Measurements from ENCODE around the gene FFAR3.
"Not testable (repeated sequence)": the region's sequence is repeated elsewhere in the genome, so short reads cannot be mapped to it uniquely, and the experiment has no call there.

The FFAR3 gene

GRCh38 chr19:35350591-35350990, 7.7 kb upstream of the FFAR3 start:
- no peak for DNase-seq (ENCODE audit: low read depth)

DNA sequence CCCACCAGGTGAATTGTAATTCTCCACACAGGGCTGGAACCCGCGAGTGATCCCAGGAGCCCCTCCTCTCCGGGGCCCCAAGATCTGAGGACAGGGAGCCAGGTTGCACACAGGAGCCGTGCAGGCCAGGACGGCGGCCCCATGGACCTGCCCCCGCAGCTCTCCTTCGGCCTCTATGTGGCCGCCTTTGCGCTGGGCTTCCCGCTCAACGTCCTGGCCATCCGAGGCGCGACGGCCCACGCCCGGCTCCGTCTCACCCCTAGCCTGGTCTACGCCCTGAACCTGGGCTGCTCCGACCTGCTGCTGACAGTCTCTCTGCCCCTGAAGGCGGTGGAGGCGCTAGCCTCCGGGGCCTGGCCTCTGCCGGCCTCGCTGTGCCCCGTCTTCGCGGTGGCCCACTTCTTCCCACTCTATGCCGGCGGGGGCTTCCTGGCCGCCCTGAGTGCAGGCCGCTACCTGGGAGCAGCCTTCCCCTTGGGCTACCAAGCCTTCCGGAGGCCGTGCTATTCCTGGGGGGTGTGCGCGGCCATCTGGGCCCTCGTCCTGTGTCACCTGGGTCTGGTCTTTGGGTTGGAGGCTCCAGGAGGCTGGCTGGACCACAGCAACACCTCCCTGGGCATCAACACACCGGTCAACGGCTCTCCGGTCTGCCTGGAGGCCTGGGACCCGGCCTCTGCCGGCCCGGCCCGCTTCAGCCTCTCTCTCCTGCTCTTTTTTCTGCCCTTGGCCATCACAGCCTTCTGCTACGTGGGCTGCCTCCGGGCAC, 6.7 kb upstream of the FFAR3 start:
- no peak for DNase-seq (ENCODE audit: low read depth)

- DNase-seq (ENCODE audit: low read depth): no peak
These were observed 6.1 kb upstream of the FFAR3 start for GRCh38 chr19:35352177-35352447.

- peak; percentile 66 for DNase-seq (ENCODE audit: low read depth)
These were observed 5.6 kb upstream of the FFAR3 start for GRCh38 chr19:35352448-35353304.

DNA sequence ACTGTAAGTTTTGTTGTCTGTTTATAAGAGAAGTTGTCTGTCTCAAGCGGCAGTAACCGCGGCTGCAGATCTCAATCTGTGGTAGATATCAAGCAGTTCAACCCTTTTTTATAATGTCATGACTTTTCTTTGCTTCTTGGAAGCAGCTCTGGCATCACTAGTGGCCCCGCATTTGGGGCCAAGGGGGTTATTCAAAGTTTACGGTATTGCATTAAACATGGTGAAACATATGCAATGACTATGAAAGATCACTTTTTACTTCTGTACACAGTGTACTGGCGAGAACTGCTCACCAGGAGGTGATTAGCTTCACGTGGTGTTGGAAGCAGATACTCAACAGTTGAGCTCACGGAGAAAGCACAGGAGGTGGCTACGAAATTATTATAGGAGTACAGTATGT, 4.6 kb upstream of the FFAR3 start:
- no peak for DNase-seq (ENCODE audit: low read depth)

DNA sequence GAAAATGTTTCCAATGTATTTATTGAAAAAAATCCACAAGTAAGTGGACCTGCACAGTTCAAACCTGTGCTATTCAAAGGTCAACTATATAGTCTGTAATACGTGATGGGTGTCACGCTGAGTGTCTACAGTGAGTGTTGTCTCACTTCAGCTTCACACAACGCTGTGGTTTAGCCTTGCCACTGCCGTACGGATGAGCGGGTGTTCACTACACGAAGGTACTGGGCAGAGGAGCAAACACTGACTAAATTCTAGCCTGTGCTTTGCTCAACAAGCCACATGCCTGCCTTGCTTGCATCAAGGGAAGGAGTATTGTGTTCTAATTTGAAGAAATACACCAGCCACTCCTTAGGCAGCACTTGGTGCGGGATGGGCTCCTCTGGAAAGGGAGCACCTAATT, 3.4 kb upstream of the FFAR3 start:
- DNase-seq (ENCODE audit: low read depth): no peak

GRCh38 chr19:35355791-35356460, 2.3 kb upstream of the FFAR3 start:
- no peak for DNase-seq (ENCODE audit: low read depth)

- not testable (repeated sequence) for DNase-seq (ENCODE audit: low read depth)
These were observed 574 bp downstream of the FFAR3 start for GRCh38 chr19:35358834-35359233.

DNA sequence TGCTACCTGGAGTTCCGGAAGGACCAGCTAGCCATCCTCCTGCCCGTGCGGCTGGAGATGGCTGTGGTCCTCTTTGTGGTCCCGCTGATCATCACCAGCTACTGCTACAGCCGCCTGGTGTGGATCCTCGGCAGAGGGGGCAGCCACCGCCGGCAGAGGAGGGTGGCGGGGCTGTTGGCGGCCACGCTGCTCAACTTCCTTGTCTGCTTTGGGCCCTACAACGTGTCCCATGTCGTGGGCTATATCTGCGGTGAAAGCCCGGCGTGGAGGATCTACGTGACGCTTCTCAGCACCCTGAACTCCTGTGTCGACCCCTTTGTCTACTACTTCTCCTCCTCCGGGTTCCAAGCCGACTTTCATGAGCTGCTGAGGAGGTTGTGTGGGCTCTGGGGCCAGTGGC, 1.1 kb downstream of the FFAR3 start:
- not testable (repeated sequence) for DNase-seq (ENCODE audit: low read depth)

DNA sequence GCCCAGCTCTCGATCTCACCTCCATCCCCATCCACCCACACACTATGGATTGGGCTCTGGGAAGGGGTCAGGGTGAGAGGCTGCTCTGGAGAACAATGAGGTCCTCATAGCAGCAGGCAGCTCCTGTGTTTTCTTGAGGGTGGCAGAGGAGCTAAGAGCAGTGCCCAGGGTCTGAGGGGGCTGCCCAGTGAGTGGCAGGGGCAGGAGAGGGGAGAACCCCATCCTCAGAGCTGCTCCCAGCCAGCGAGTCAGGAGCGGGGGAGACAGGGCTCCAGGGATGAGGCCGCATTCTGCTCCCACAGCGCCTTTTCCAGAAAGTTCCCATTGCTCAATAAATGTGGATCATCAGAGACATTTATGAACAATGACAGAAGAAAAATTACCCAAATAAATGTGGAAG, 1.8 kb downstream of the FFAR3 start:
- DNase-seq (ENCODE audit: low read depth): not testable (repeated sequence)

GRCh38 chr19:35360880-35361420, 2.7 kb downstream of the FFAR3 start:
- DNase-seq (ENCODE audit: low read depth): no peak

GRCh38 chr19:35362261-35363000, 4.2 kb downstream of the FFAR3 start:
- no peak for DNase-seq (ENCODE audit: low read depth)

GRCh38 chr19:35363001-35363590, 4.8 kb downstream of the FFAR3 start:
- no peak for DNase-seq (ENCODE audit: low read depth)

DNA sequence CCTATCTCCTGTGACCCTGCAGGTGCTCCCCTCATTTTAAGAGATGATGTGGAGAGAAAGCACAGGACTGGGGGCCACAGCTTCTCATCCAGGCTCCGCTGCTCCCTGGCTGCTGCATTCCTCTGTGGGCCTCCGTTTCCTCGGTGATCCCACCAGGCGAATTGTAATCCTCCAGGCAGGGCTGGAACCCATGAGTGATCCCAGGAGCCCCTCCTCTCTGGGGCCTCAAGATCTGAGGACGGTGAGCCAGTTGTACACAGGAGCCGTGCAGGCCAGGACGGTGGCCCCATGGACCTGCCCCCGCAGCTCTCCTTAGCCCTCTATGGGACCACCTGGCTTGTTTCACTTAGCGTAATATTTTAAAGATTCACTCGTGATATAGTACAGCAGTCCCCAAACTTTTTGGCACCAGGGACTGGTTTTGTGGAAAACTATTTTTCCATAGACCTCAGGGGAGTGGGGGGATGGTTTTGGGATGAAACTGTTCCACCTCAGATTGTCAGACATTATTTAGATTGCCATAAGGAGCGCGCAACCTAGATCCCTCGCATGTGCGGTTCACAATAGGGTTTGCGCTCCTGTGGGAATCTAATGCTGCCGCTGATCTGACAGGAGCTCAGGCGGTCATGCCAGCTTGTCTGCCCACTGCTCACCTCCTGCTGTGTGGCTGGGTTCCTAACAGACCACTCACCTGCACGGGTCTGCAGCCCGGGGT, 5.6 kb downstream of the FFAR3 start:
- no peak for DNase-seq (ENCODE audit: low read depth)

DNA sequence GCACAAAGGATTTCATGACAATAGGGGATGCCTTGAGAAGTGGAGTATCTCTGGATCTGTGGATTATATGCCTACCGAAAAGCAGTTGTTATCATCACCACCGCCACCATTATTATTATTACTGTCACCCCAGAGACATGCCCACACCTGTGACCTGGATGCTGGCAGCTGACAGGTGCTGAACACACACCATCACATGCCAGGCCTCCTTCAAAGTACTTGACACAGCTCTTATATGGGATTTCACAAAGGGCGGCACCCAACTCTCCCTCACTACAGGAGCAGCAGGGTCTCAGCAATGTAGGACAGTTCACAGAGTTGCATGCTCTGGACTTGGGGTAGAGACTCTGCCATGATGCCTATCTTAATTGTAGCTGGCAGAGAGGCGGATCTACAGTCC, 7.0 kb downstream of the FFAR3 start:
- no peak for DNase-seq (ENCODE audit: low read depth)

- DNase-seq (ENCODE audit: low read depth): no peak
These were observed 10.1 kb downstream of the FFAR3 start for GRCh38 chr19:35368378-35368777.

- no peak for DNase-seq (ENCODE audit: low read depth)
These were observed 11.3 kb downstream of the FFAR3 start for GRCh38 chr19:35369522-35369921.

GRCh38 chr19:35370722-35371121, 12.5 kb downstream of the FFAR3 start, which contains the start of gene GPR42:
GPR42 (plus strand) TSS chr19:35371068; CDS start chr19:35371360, 292 bp downstream.
- DNase-seq (ENCODE audit: low read depth): no peak

GRCh38 chr19:35373492-35373891, 15.2 kb downstream of the FFAR3 start:
- DNase-seq (ENCODE audit: low read depth): no peak

- DNase-seq (ENCODE audit: low read depth): not testable (repeated sequence)
These were observed 15.8 kb downstream of the FFAR3 start for GRCh38 chr19:35374031-35374430.
